Tibial artery (tissue), 4 donors: Measurements from ENCODE around the gene DHH.
"Not testable (repeated sequence)": the region's sequence is repeated elsewhere in the genome, so short reads cannot be mapped to it uniquely, and the experiment has no call there.

ENCODE experiments used
- DNase-seq, 2 donors: peaks; one replicate each; pipeline ENCODE4 v3.0.0-alpha.2; 2019
- H3K27ac ChIP-seq, 2 donors: fragments of 200-600 bp; sonication (generic) in 1 of 2; 1 replicate in 1 of 2; 2 replicates in 1 of 2; pipeline ENCODE4 v1.5.1; 2018 to 2019; ENCODE audit warnings: mild to moderate bottlenecking in 1 of 2
- H3K27me3 ChIP-seq, 2 donors: fragments of 200-600 bp; sonication (generic) in 1 of 2; one replicate each; pipeline versions ENCODE4 v1.5.1 to v1.6.0; 2016 to 2019
- H3K36me3 ChIP-seq, 3 donors: fragments of 200-600 bp; sonication (generic) in 2 of 3; one replicate each; pipeline ENCODE4 v1.5.1; 2016 to 2019; ENCODE audit warnings: mild to moderate bottlenecking in 2 of 3
- H3K4me1 ChIP-seq, 4 donors: fragments of 200-600 bp; sonication (generic) in 2 of 4; 1 replicate in 3 of 4; 2 replicates in 1 of 4; pipeline ENCODE4 v1.5.1; 2016 to 2019
- H3K4me3 ChIP-seq, 2 donors: fragments of 200-600 bp; sonication (generic) in 1 of 2; 1 replicate in 1 of 2; 2 replicates in 1 of 2; pipeline ENCODE4 v1.5.1; 2018 to 2019; ENCODE audit warnings: mild to moderate bottlenecking in 2 of 2
- H3K9me3 ChIP-seq, 3 donors: fragments of 200-600 bp; sonication (generic) in 1 of 3; one replicate each; pipeline ENCODE4 v1.5.1; 2016 to 2019
- CTCF ChIP-seq, 2 experiments: fragments of 200-600 bp in 1 of 2; fragments of 450-650 bp in 1 of 2; IDR thresholded peaks; one replicate each; pipeline ENCODE4 v1.5.1; 2017 to 2019; ENCODE audit warnings: antibody characterized with exemption in 2 of 2, mild to moderate bottlenecking in 1 of 2, moderate library complexity in 1 of 2
- intact Hi-C: fragments of 100-400 bp; cut with DNase I; formaldehyde crosslinking; loops from one replicate; pipeline ENCODE4 v1.15.0; 2023; ENCODE audit warnings: low total_unique reads

The DHH gene

GRCh38 chr12:49129332-49130150 lies 34.9 kb upstream of the DHH start:
- Histone ChIP-seq H3K27ac (peak overlapping the region; percentile 97 to 100), H3K36me3 (peaks cover 19 to 28% (median 20%) of the 10 kb centered on the region in 3 donors), H3K27me3 (no peaks in the 10 kb centered on the region), H3K4me3 (peak overlapping the region; percentile 75 to 100), H3K4me1 (peaks cover 0 to 37% (median 20%) of the 10 kb centered on the region in 4 donors), H3K9me3 (no peaks in the 10 kb centered on the region)
- TF ChIP-seq CTCF (IDR thresholded peaks at IDR 0.05), result no peak
- DNase-seq, result no peak
- intact Hi-C loops, result loop anchor here (5.0 kb wide), 3 partner anchors 73 to 1292 kb away; no protein-coding TSS in a partner anchor

- H3K36me3 ChIP-seq, result peaks cover 19 to 28% (median 20%) of the 10 kb centered on the region in 3 donors
- intact Hi-C loops, H3K9me3 ChIP-seq, H3K27ac ChIP-seq, H3K4me3 ChIP-seq, H3K27me3 ChIP-seq, DNase-seq: not testable (repeated sequence)
- peaks cover 0 to 27% (median 17%) of the 10 kb centered on the region in 4 donors for H3K4me1 ChIP-seq
Observed at GRCh38 chr12:49127971-49128370, 33.4 kb upstream of the DHH start.

- Histone ChIP-seq H3K4me3 (no peak overlapping the region), H3K9me3 (no peaks in the 10 kb centered on the region), H3K4me1 (peaks cover 0 to 20% (median 12%) of the 10 kb centered on the region in 4 donors), H3K27ac (no peak overlapping the region), H3K36me3 (peaks cover 19 to 28% (median 20%) of the 10 kb centered on the region in 3 donors), H3K27me3 (no peaks in the 10 kb centered on the region)
- TF ChIP-seq CTCF (IDR thresholded peaks at IDR 0.05), result no peak
- no peak for DNase-seq
- intact Hi-C loops, result no loop called here
Observed at GRCh38 chr12:49126852-49127763, 32.5 kb upstream of the DHH start.

- H3K4me1 ChIP-seq, result no peaks in the 10 kb centered on the region
- H3K27ac ChIP-seq, result no peak overlapping the region
- intact Hi-C loops, result loop anchor here (5.0 kb wide), 1 partner anchor 34 kb away; no protein-coding TSS in a partner anchor
- DNase-seq, result peak in 1 of 2 donors; percentile 39
- no peaks in the 10 kb centered on the region for H3K27me3 ChIP-seq
- H3K9me3 ChIP-seq, result no peaks in the 10 kb centered on the region
- H3K36me3 ChIP-seq, result no peaks in the 10 kb centered on the region
- H3K4me3 ChIP-seq, result no peak overlapping the region
- peak; percentile 54 to 60 for TF ChIP-seq CTCF (IDR thresholded peaks at IDR 0.05)
Observed at GRCh38 chr12:49121047-49121696, 26.6 kb upstream of the DHH start.

GRCh38 chr12:49111206-49111605 lies 16.6 kb upstream of the DHH start:
- Histone ChIP-seq H3K36me3 (peaks cover 0 to 9% (median 4%) of the 10 kb centered on the region in 3 donors), H3K9me3 (no peaks in the 10 kb centered on the region), H3K4me3 (peak overlapping the region; percentile 93), H3K27me3 (no peaks in the 10 kb centered on the region), H3K27ac (peak overlapping the region; percentile 99), H3K4me1 (peaks cover 0 to 40% (median 30%) of the 10 kb centered on the region in 4 donors)
- TF ChIP-seq CTCF (IDR thresholded peaks at IDR 0.05), result no peak
- DNase-seq, result no peak
- intact Hi-C loops, result loop anchor here (10.0 kb wide), 1 partner anchor 46 kb away; the partner anchor contains the start of genes KMT2D and RHEBL1
